Left lung (tissue), 10 donors: ENCODE measurements around the gene RYR2. TPM values are rescaled to one million over a fixed set of nuclear protein-coding genes. Genes with fewer than 3 reads are reported as not detected.

Source experiments
- ATAC-seq: fragments of 200-7000 bp; cut with Tn5 transposase; one replicate; pipeline ENCODE4 v1.9.1; 2020; ENCODE audit warnings: moderate library complexity
- DNase-seq, 4 donors: peaks; one replicate each; pipeline ENCODE4 v3.0.0-alpha.2; 2013 to 2020
- H3K27ac ChIP-seq, 2 donors: fragments of 200-600 bp; sonication (generic) in 1 of 2; one replicate each; pipeline versions ENCODE4 v1.5.0 to v1.8.0; 2020 to 2021
- H3K27me3 ChIP-seq, 2 donors: fragments of 200-600 bp; sonication (generic) in 1 of 2; one replicate each; pipeline versions ENCODE4 v1.5.0 to v1.8.0; 2020 to 2021
- H3K36me3 ChIP-seq, 2 donors: fragments of 200-600 bp; sonication (generic) in 1 of 2; one replicate each; pipeline versions ENCODE4 v1.5.0 to v1.8.0; 2020 to 2021
- H3K4me1 ChIP-seq, 2 donors: fragments of 200-600 bp; one replicate each; pipeline ENCODE4 v1.8.0; 2021
- H3K4me3 ChIP-seq, 2 donors: fragments of 200-600 bp; sonication (generic) in 1 of 2; one replicate each; pipeline versions ENCODE4 v1.5.0 to v1.8.0; 2020 to 2021; ENCODE audit warnings: mild to moderate bottlenecking in 1 of 2
- H3K9me3 ChIP-seq, 2 donors: fragments of 200-600 bp; sonication (generic) in 1 of 2; one replicate each; pipeline versions ENCODE4 v1.5.0 to v1.8.0; 2020 to 2021
- CTCF ChIP-seq, 2 donors: fragments of 200-600 bp; sonication (generic) in 1 of 2; IDR thresholded peaks; one replicate each; pipeline versions ENCODE4 v1.5.0 to v1.8.0; 2021; ENCODE audit warnings: antibody characterized with exemption in 2 of 2
- intact Hi-C, 2 donors: fragments of 100-400 bp; cut with DNase I; formaldehyde crosslinking; loops; one replicate each; pipeline versions ENCODE4 v1.11.2 to v1.14.2; 2022
- polyA plus RNA-seq, 6 donors: library from polyadenylated mRNA; unstranded; fragments of 120-200 nt; gene quantifications; one replicate each; pipeline ENCODE4 v1.2.1, GENCODE V29; 2013; ENCODE audit not compliant: insufficient read length in 6 of 6
- total RNA-seq, 2 donors: library from RNA; stranded (reverse); fragmentation: NEBNext Ultra II Directional; extraction: Animal tissue kit (Norgen Biotek cat#: 25700); gene quantifications; one replicate each; pipeline ENCODE4 v1.2.1, GENCODE V29; 2021
- donor health status: DM: no; HTN: yes; CAD: no.
- donor health status: DM: no; HTN: no; CAD: no.

Gene RYR2
- total and polyA plus RNA-seq, 8 donors = 4.7 to 10.3 (median 7.6) TPM

- H3K27ac ChIP-seq = no peak overlapping the region
- no peaks in the 10 kb centered on the region for H3K27me3 ChIP-seq
- no peaks in the 10 kb centered on the region for H3K36me3 ChIP-seq
- no peak overlapping the region for H3K4me3 ChIP-seq
- H3K9me3 ChIP-seq = no peaks in the 10 kb centered on the region
- ATAC-seq = no peak
- intact Hi-C loops = no loop called here
- DNase-seq = no peak
- TF ChIP-seq CTCF (IDR thresholded peaks at IDR 0.05) = no peak
- H3K4me1 ChIP-seq = no peaks in the 10 kb centered on the region
Observed at GRCh38 chr1:237226177-237226944, 184.4 kb downstream of the RYR2 start.

GRCh38 chr1:237227476-237227875 lies 185.5 kb downstream of the RYR2 start:
- no peaks in the 10 kb centered on the region for H3K9me3 ChIP-seq
- ATAC-seq (no peak), DNase-seq (no peak)
- no peak overlapping the region for H3K4me3 ChIP-seq
- no peaks in the 10 kb centered on the region for H3K4me1 ChIP-seq
- intact Hi-C loops = no loop called here
- H3K27me3 ChIP-seq = no peaks in the 10 kb centered on the region
- H3K27ac ChIP-seq = no peak overlapping the region
- TF ChIP-seq CTCF (IDR thresholded peaks at IDR 0.05) = no peak
- H3K36me3 ChIP-seq = no peaks in the 10 kb centered on the region

GRCh38 chr1:237228421-237228820 lies 186.4 kb downstream of the RYR2 start:
- H3K4me1 ChIP-seq = no peaks in the 10 kb centered on the region
- H3K9me3 ChIP-seq = no peaks in the 10 kb centered on the region
- H3K36me3 ChIP-seq = no peaks in the 10 kb centered on the region
- no peak overlapping the region for H3K4me3 ChIP-seq
- ATAC-seq (no peak), DNase-seq (no peak)
- no peak for TF ChIP-seq CTCF (IDR thresholded peaks at IDR 0.05)
- H3K27ac ChIP-seq = no peak overlapping the region
- no peaks in the 10 kb centered on the region for H3K27me3 ChIP-seq
- intact Hi-C loops = no loop called here

GRCh38 chr1:237229333-237229732 lies 187.3 kb downstream of the RYR2 start:
- Histone ChIP-seq H3K4me3 (no peak overlapping the region), H3K27ac (no peak overlapping the region), H3K36me3 (no peaks in the 10 kb centered on the region), H3K27me3 (no peaks in the 10 kb centered on the region), H3K4me1 (no peaks in the 10 kb centered on the region), H3K9me3 (no peaks in the 10 kb centered on the region)
- TF ChIP-seq CTCF (IDR thresholded peaks at IDR 0.05) = no peak
- DNase-seq (no peak), ATAC-seq (no peak)
- intact Hi-C loops = no loop called here

GRCh38 chr1:237232501-237232900 lies 190.5 kb downstream of the RYR2 start:
- no peaks in the 10 kb centered on the region for H3K27me3 ChIP-seq
- peaks cover 4% of the 10 kb centered on the region in 2 donors for H3K4me1 ChIP-seq
- DNase-seq = no peak
- no peaks in the 10 kb centered on the region for H3K36me3 ChIP-seq
- H3K4me3 ChIP-seq = no peak overlapping the region
- no peak overlapping the region for H3K27ac ChIP-seq
- ATAC-seq = no peak
- intact Hi-C loops = no loop called here
- TF ChIP-seq CTCF (IDR thresholded peaks at IDR 0.05) = no peak
- no peaks in the 10 kb centered on the region for H3K9me3 ChIP-seq
